ENCODE results near the gene FRMD4A.

DNA sequence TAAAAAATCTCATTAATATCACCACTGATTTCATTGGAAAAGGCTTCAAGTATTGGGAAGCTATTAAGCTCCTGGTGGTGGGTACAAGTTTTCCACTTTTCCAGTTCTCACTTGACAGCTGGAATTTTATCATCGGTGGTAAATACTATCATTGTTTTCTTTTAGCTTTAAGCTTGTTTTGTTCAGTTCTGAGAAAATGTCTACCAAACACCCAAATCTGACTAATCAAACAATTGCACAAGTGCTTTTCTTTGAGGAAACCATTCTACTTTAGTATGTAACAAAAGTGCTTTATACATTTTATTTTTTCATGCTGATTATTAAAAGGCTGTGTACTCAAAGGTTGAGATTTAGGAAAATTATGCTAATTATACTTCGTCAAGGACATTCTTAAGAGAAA, 736.1 kb downstream of the FRMD4A start:
- no peak for TF ChIP-seq CTCF (conservative IDR thresholded peaks at IDR 0.05; ENCODE audit: low read depth, low read length)
- no peak for TF ChIP-seq EZH2 (IDR thresholded peaks at IDR 0.05; ENCODE audit: low read length, unreplicated experiment)
